HG03280 (cell line): Measurements from ENCODE around the gene TSGA10.
"Not testable (repeated sequence)": the region's sequence is repeated elsewhere in the genome, so short reads cannot be mapped to it uniquely, and the experiment has no call there.

Experiments
- ATAC-seq: cut with Tn5 transposase; IDR thresholded peaks from one replicate; pipeline ENCODE4 v1.9.1; 2021; ENCODE audit warnings: mild to moderate bottlenecking, moderate library complexity; ENCODE audit not compliant: unreplicated experiment

Gene TSGA10

GRCh38 chr2:99081891-99082290 lies 72.9 kb downstream of the TSGA10 start:
- ATAC-seq: no peak

- ATAC-seq: no peak
Observed at GRCh38 chr2:99079226-99079625, 75.5 kb downstream of the TSGA10 start.

GRCh38 chr2:99072551-99072950 lies 82.2 kb downstream of the TSGA10 start:
- no peak for ATAC-seq

- no peak for ATAC-seq
Observed at GRCh38 chr2:99067871-99068625, 86.7 kb downstream of the TSGA10 start.

GRCh38 chr2:99066075-99066958 lies 88.4 kb downstream of the TSGA10 start:
- peak; percentile 95 for ATAC-seq

- not testable (repeated sequence) for ATAC-seq
Observed at GRCh38 chr2:99049187-99049586, 105.6 kb downstream of the TSGA10 start.

- ATAC-seq: not testable (repeated sequence)
Observed at GRCh38 chr2:99040736-99041300, 113.9 kb downstream of the TSGA10 start.

GRCh38 chr2:99035920-99036319 lies 118.8 kb downstream of the TSGA10 start:
- no peak for ATAC-seq

GRCh38 chr2:99032786-99033185 lies 122.0 kb downstream of the TSGA10 start:
- no peak for ATAC-seq

GRCh38 chr2:99032001-99032400 lies 122.7 kb downstream of the TSGA10 start:
- no peak for ATAC-seq

GRCh38 chr2:99031481-99031880 lies 123.3 kb downstream of the TSGA10 start:
- no peak for ATAC-seq

GRCh38 chr2:99028558-99028957 lies 126.2 kb downstream of the TSGA10 start:
- no peak for ATAC-seq

- no peak for ATAC-seq
Observed at GRCh38 chr2:99027856-99028255, 126.9 kb downstream of the TSGA10 start.

GRCh38 chr2:99000708-99001107 lies 154.0 kb downstream of the TSGA10 start:
- no peak for ATAC-seq

- not testable (repeated sequence) for ATAC-seq
Observed at GRCh38 chr2:98988695-98989094, 166.0 kb downstream of the TSGA10 start.

GRCh38 chr2:98985905-98986666 lies 168.7 kb downstream of the TSGA10 start:
- no peak for ATAC-seq

- ATAC-seq: no peak
Observed at GRCh38 chr2:98975611-98976010, 179.1 kb downstream of the TSGA10 start.

GRCh38 chr2:98972582-98973167 lies 182.1 kb downstream of the TSGA10 start:
- no peak for ATAC-seq

GRCh38 chr2:98959810-98960507 lies 194.8 kb downstream of the TSGA10 start:
- ATAC-seq: no peak

- ATAC-seq: no peak
Observed at GRCh38 chr2:98952966-98953365, 201.8 kb downstream of the TSGA10 start.
